Brain microvascular endothelial cell (primary cell): ENCODE results near the gene ATP1A2.
"Not testable (repeated sequence)": the region's sequence is repeated elsewhere in the genome, so short reads cannot be mapped to it uniquely, and the experiment has no call there.

Experiments used
- DNase-seq: peaks from one replicate; pipeline ENCODE4 v3.0.0-alpha.2; 2020
- H3K27ac ChIP-seq: fragments of 250-450 bp; sonication (Bioruptor Pico); 2 replicates; pipeline ENCODE4 v1.5.1; 2020; ENCODE audit warnings: mild to moderate bottlenecking, moderate library complexity
- H3K27me3 ChIP-seq: fragments of 250-450 bp; sonication (Bioruptor Pico); replicated peaks from 2 replicates; pipeline ENCODE4 v1.5.1; 2020; ENCODE audit warnings: mild to moderate bottlenecking
- H3K36me3 ChIP-seq: fragments of 250-450 bp; sonication (Bioruptor Pico); replicated peaks from 2 replicates; pipeline ENCODE4 v1.5.1; 2020; ENCODE audit warnings: mild to moderate bottlenecking
- H3K4me3 ChIP-seq: 2 replicates; pipeline ENCODE4 v1.5.1; 2011; ENCODE audit warnings: low read depth, mild to moderate bottlenecking, control low read depth, low read length, moderate library complexity
- CTCF ChIP-seq: IDR thresholded peaks from 2 replicates; pipeline ENCODE4 v1.5.1; 2011; ENCODE audit warnings: low read depth, mild to moderate bottlenecking, moderate library complexity, low read length, control low read depth, inconsistent platforms; ENCODE audit errors: missing control alignments
- in situ Hi-C: cut with HindIII; loops from 2 replicates; pipeline ENCODE4 v1.10.0; 2017; ENCODE audit warnings: low sequenced_read_pairs, low pct_ligation_motif_present

ATP1A2 gene

DNA sequence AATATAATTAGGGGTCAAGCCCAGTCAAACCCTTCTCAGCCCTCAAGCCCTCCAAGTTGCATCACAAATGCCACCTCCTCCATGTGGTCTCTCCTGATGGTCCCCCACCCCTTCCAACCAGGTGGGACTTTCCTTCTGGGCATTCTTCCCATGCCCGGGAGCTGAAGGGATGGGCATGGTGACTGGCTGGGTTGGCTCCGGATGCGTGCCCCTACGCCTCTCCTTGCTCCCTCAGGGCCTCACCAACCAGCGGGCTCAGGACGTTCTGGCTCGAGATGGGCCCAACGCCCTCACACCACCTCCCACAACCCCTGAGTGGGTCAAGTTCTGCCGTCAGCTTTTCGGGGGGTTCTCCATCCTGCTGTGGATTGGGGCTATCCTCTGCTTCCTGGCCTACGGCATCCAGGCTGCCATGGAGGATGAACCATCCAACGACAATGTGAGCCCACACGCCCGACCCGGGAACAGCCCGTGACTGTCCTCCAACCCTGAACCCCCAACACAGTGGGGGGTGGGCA is 7.5 kb downstream of the ATP1A2 start:
- H3K27ac ChIP-seq: no peak overlapping the region
- no peak for DNase-seq
- H3K36me3 ChIP-seq: no peaks in the 10 kb centered on the region
- H3K4me3 ChIP-seq: no peak overlapping the region
- TF ChIP-seq CTCF: no peak
- H3K27me3 ChIP-seq: peaks cover 2% of the 10 kb centered on the region
- in situ Hi-C loops: no loop called here

GRCh38 chr1:160123726-160124125 is 8.2 kb downstream of the ATP1A2 start:
- Histone ChIP-seq H3K4me3 (no peak overlapping the region), H3K27ac (no peak overlapping the region), H3K27me3 (no peaks in the 10 kb centered on the region), H3K36me3 (no peaks in the 10 kb centered on the region)
- DNase-seq: no peak
- in situ Hi-C loops: no loop called here
- TF ChIP-seq CTCF: no peak

DNA sequence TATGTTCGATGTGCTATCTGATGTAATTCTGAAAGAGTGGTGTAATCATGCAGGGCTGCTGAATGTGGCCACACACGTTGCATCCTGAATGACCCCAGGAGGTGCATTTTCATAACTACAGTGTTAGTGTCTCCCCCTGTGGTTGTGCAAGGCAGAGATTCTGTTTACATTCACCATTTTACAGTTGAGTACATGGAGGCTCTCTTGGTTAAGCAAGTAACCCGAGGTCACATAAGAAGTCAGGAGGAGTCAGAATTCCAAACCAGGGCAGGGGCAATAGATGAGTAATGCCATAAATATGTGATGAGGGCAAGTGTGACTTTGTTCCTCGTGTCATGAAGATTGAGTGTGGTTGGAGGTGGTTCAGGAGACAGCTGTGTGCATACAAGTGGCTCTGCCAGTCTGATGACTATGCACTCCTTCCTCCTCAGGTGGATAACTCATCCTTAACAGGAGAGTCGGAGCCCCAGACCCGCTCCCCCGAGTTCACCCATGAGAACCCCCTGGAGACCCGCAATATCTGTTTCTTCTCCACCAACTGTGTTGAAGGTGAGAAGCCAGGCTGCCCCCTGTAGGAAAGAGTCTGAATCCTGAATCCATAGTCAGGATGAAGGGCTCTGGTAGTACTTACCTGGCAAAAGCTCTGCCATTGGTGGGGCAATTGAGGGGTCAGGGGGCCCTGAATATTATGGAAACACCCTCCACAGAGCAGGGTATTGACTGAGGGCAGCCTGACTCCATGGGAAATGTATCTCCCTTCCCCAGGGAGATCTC is 9.3 kb downstream of the ATP1A2 start:
- DNase-seq: peak; percentile 22
- no peaks in the 10 kb centered on the region for H3K27me3 ChIP-seq
- no peaks in the 10 kb centered on the region for H3K36me3 ChIP-seq
- in situ Hi-C loops: no loop called here
- TF ChIP-seq CTCF: peak; percentile 34
- no peak overlapping the region for H3K4me3 ChIP-seq
- no peak overlapping the region for H3K27ac ChIP-seq

GRCh38 chr1:160125746-160126145 is 10.2 kb downstream of the ATP1A2 start:
- in situ Hi-C loops: no loop called here
- peak; percentile 27 for DNase-seq
- H3K27ac ChIP-seq: no peak overlapping the region

DNA sequence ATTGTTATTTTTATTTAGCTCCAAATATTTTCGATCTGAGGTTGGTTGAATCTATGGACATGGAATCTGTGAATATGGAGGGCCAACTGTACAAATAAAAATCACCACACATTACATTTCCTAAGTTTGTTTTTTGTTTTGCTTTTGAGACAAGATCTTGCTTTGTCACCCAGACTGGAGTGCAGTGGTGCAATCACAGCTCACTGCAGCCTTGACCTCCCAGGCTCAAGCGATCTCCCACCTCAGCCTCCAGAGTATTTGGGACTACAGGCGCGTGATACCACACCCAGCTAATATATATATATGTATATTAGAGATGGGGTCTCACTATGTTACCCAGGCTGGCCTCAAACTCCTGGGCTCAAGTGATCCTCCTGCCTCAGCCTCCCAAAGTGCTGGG is 10.8 kb downstream of the ATP1A2 start:
- in situ Hi-C loops, H3K4me3 ChIP-seq, H3K27me3 ChIP-seq: not testable (repeated sequence)

More at GRCh38 chr1:160125746-160126145, 10.2 kb downstream of the ATP1A2 start:
- no peak overlapping the region for H3K4me3 ChIP-seq
- no peaks in the 10 kb centered on the region for H3K36me3 ChIP-seq
- TF ChIP-seq CTCF: no peak
- no peaks in the 10 kb centered on the region for H3K27me3 ChIP-seq

GRCh38 chr1:160127381-160127780 is 11.8 kb downstream of the ATP1A2 start:
- H3K4me3 ChIP-seq: no peak overlapping the region
- no peaks in the 10 kb centered on the region for H3K27me3 ChIP-seq
- H3K27ac ChIP-seq: no peak overlapping the region
- no peak for TF ChIP-seq CTCF
- no peaks in the 10 kb centered on the region for H3K36me3 ChIP-seq
- no peak for DNase-seq
- in situ Hi-C loops: no loop called here

More for the DNA sequence above, 10.8 kb downstream of the ATP1A2 start:
- not testable (repeated sequence) for DNase-seq, H3K36me3 ChIP-seq, H3K27ac ChIP-seq
